BE2C (cell line): ENCODE measurements around the gene CACNG6.

ENCODE experiments used
- DNase-seq: peaks from one replicate; pipeline ENCODE4 v3.0.0-alpha.2; 2020
- H3K27me3 ChIP-seq: fragments of 250-450 bp; sonication (Bioruptor Pico); 2 replicates; pipeline ENCODE4 v1.5.1; 2020; ENCODE audit warnings: mild to moderate bottlenecking
- H3K36me3 ChIP-seq: fragments of 250-450 bp; sonication (Bioruptor Pico); 2 replicates; pipeline ENCODE4 v1.5.1; 2020; ENCODE audit warnings: mild to moderate bottlenecking
- H3K4me1 ChIP-seq: fragments of 250-450 bp; sonication (Bioruptor Pico); 2 replicates; pipeline ENCODE4 v1.5.1; 2020
- H3K4me3 ChIP-seq: 2 replicates; pipeline ENCODE4 v1.5.1; 2011; ENCODE audit warnings: low read depth, low read length
- H3K9me3 ChIP-seq: fragments of 250-450 bp; sonication (Bioruptor Pico); 2 replicates; pipeline ENCODE4 v1.5.1; 2020
- TF ChIP-seq, protein P1 (sequence below): IDR thresholded peaks from 2 replicates; pipeline ENCODE4 v1.5.1; 2012; ENCODE audit warnings: mild to moderate bottlenecking, low read depth, low read length

Gene CACNG6

DNA sequence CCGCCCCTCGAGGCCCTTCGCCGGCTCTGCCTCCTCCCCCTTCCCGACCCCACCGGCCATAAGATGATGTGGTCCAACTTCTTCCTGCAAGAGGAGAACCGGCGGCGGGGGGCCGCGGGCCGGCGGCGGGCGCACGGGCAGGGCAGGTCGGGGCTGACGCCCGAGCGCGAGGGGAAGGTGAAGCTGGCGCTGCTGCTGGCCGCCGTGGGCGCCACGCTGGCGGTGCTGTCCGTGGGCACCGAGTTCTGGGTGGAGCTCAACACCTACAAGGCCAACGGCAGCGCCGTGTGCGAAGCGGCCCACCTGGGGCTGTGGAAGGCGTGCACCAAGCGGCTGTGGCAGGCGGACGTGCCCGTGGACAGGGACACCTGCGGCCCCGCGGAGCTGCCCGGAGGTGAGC, 1.4 kb downstream of the CACNG6 start:
- peaks cover 32% of the 10 kb centered on the region for H3K27me3 ChIP-seq
- no peaks in the 10 kb centered on the region for H3K4me1 ChIP-seq
- TF ChIP-seq, protein P1, sequence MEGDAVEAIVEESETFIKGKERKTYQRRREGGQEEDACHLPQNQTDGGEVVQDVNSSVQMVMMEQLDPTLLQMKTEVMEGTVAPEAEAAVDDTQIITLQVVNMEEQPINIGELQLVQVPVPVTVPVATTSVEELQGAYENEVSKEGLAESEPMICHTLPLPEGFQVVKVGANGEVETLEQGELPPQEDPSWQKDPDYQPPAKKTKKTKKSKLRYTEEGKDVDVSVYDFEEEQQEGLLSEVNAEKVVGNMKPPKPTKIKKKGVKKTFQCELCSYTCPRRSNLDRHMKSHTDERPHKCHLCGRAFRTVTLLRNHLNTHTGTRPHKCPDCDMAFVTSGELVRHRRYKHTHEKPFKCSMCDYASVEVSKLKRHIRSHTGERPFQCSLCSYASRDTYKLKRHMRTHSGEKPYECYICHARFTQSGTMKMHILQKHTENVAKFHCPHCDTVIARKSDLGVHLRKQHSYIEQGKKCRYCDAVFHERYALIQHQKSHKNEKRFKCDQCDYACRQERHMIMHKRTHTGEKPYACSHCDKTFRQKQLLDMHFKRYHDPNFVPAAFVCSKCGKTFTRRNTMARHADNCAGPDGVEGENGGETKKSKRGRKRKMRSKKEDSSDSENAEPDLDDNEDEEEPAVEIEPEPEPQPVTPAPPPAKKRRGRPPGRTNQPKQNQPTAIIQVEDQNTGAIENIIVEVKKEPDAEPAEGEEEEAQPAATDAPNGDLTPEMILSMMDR: no peak

DNA sequence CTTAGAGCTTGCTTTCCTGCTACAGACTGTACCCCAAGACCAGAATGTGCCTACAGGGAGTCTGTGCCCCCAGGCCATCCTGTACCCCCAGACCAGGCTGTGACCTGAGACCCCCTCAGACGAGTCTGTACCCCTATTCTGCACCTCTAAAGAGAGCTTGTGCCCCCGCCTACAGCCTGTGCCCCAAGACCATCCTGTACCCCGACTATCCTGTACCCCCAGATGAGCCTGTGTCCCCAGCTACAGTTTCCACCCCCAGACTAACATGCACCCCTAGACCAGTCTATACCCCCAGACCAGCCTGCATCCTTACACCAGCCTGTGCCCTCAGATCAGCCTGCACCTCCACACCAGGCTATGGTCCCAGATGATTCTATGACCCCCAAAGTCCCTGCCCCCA, 2.0 kb downstream of the CACNG6 start:
- TF ChIP-seq, protein P1: no peak
- Histone ChIP-seq H3K9me3 (no peaks in the 10 kb centered on the region), H3K27me3 (peaks cover 32% of the 10 kb centered on the region), H3K4me1 (no peaks in the 10 kb centered on the region), H3K4me3 (no peak overlapping the region), H3K36me3 (no peaks in the 10 kb centered on the region)
- no peak for DNase-seq

More for the DNA sequence above, 1.4 kb downstream of the CACNG6 start:
- DNase-seq: no peak
- Histone ChIP-seq H3K36me3 (no peaks in the 10 kb centered on the region), H3K4me3 (no peak overlapping the region), H3K9me3 (no peaks in the 10 kb centered on the region)

DNA sequence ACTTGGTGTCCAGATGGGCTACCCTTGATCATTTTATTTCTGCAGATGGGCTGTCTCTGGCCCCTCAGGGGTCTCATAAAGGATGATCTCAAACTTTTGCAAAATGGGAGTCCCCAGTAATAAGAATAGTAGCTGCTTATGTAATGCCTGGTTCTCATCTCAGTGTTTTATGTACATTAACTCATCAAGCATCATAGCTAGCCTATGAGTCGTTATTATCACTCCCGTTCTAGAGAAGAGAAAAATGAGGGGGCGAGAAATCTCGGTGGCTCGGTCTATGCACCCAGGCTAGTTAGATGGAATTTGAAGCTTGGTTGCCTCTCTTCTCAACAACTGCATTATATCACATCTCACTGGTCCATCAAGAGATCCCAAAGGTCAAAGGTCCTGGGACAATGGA, 3.4 kb downstream of the CACNG6 start:
- H3K27me3 ChIP-seq: peaks cover 35% of the 10 kb centered on the region
- TF ChIP-seq, protein P1: no peak
- DNase-seq: no peak
- no peaks in the 10 kb centered on the region for H3K4me1 ChIP-seq
- no peaks in the 10 kb centered on the region for H3K9me3 ChIP-seq
- H3K4me3 ChIP-seq: no peak overlapping the region
- H3K36me3 ChIP-seq: no peaks in the 10 kb centered on the region

DNA sequence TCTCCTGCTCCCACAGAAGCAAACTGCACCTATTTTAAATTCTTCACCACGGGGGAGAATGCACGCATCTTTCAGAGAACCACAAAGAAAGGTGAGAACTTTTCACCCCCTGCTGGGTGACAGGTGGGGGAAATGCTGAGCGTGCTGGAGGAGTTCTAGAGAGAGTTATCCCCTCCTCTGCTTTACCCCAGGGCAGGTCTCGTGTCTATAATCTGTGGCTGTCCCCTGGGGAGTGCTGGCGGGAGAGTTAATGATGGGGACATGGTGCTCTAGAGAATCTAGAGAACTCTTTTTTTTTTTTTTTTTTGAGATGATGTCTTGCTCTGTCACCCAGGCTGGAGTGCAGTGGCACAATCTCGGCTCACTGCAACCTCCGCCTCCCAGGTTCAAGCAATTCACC, 6.8 kb downstream of the CACNG6 start:
- Histone ChIP-seq H3K27me3 (peaks cover 19% of the 10 kb centered on the region), H3K4me3 (no peak overlapping the region), H3K4me1 (no peaks in the 10 kb centered on the region), H3K9me3 (no peaks in the 10 kb centered on the region), H3K36me3 (no peaks in the 10 kb centered on the region)
- DNase-seq: no peak
- TF ChIP-seq, protein P1: no peak

DNA sequence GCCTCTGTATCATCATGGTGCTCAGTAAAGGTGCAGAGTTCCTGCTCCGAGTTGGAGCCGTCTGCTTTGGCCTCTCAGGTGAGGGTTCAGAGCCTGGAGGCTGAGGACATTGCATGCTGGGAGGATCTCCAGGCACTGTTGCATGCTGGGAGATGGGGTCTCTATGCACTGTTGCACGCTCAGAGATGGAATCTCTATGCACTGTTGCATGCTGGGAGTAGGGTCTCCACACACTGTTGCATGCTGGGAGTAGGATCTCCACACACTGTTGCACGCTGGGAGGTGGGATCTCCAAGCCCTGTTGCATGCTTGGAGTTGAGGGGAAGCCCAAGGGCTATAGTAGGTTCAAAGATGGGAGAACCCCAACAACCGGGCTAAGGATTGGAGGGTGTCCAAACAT, 8.3 kb downstream of the CACNG6 start:
- no peak for DNase-seq
- Histone ChIP-seq H3K36me3 (no peaks in the 10 kb centered on the region), H3K4me3 (no peak overlapping the region), H3K9me3 (no peaks in the 10 kb centered on the region), H3K27me3 (peaks cover 12% of the 10 kb centered on the region; the same call in 1 of the 2 replicates), H3K4me1 (no peaks in the 10 kb centered on the region)
- TF ChIP-seq, protein P1: no peak

DNA sequence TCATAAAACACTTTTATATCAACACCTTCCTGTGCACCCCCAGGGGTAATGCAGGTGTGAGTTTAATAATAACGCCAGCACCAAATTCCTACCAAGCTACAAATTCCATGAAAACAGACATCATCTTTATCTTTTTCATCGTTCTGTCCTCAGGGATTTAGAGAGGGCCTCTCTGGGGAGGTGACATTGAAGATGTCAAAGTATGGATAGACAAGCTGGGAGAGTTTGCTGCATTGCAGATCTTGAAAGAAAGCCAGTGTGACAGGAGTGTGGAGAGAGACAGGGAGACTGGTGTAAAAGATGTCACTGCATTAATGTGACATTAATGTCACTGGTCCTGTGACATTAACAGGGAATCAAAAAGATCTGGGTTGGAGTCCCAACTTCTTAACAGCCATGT, 10.1 kb downstream of the CACNG6 start:
- TF ChIP-seq, protein P1: no peak
- peaks cover 7% of the 10 kb centered on the region; the same call in 1 of the 2 replicates for H3K27me3 ChIP-seq
- H3K4me1 ChIP-seq: no peaks in the 10 kb centered on the region
- no peak overlapping the region for H3K4me3 ChIP-seq
- no peaks in the 10 kb centered on the region for H3K36me3 ChIP-seq
- no peaks in the 10 kb centered on the region for H3K9me3 ChIP-seq
- no peak for DNase-seq
